GM18861 (cell line): Measurements from ENCODE around the gene ZNF394.
"Not testable (repeated sequence)": the region's sequence is repeated elsewhere in the genome, so short reads cannot be mapped to it uniquely, and the experiment has no call there.

ENCODE experiments used
- ATAC-seq: cut with Tn5 transposase; IDR thresholded peaks from one replicate; pipeline ENCODE4 v1.9.1; 2021; ENCODE audit not compliant: unreplicated experiment

ZNF394 gene

DNA sequence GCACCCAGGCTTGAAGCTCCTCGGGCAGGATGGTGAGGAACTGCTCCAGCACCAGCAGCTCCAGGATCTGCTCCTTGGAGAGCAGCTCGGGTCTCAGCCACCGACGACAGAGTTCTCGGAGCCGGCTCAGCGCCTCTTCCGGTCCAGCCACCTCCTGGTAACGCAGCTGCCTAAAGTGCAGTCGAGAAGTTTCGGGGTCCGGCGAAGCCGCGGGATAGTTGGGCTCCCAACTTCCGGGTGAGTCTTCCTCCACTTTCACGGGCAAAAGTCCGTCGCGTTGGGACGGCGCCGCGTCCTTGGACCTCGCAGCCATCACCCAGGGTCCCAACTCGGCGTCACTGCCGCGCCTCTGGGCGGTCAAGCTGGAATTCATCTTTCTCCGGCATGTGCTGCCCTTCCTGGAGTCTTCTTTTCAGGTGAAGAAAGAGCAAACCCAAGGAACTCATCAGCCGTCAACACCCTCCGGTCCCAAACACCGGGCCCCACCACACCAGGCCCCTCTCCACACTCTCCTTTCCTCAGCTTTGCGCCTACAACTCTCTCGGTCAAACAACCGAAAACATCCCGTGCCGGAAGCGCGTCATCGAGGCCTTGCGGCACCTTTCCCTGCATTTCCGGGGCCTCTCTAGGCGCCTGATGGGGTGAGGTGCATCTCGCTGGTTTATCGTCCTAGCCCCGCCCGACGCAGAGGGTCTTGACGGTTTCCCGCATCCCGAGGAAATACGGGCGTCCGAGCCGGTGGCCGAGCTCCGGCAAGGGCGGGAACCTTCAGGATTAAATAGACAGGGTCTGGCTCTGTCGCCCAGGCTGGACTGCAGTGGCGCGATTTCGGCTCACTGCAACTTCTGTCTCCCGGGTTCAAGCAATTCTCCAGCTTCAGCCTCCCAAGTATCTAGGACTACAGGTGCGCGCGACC lies at the start of gene ZNF394:
ZNF394 (minus strand) TSS at position 561 of the 916 bp plus-strand sequence; CDS start at position 373, 188 bp downstream.
- peak; percentile 40 for ATAC-seq

DNA sequence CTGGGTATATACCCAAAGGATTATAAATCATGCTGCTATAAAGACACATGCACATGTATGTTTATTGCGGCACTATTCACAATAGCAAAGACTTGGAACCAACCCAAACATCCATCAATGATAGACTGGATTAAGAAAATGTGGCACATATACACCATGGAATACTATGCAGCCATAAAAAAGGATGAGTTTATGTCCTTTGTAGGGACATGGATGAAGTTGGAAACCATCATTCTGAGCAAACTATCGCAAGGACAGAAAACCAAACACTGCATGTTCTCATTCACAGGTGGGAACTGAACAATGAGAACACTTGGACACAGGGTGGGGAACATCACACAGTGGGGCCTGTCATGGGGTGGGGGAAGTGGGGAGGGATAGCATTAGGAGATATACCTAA lies 49.5 kb upstream of the ZNF394 start:
- not testable (repeated sequence) for ATAC-seq

DNA sequence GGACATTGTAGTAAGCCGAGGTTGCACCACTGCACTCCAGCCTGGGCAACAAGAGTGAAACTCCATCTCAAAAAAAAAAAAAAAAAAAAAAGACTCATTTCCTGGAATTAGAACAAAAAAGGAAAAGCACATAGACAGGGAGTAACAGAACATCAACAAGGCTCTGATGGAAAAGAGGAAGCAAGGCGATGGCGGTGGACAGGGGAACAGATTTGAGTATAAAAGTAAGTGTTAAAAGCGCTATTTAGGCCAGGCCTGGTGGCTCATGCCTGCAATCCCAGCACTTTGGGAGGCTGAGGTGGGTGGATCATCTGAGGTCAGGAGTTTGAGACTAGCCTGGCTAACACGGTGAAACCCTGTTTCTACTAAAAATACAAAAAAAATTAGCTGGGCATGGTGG lies 45.2 kb upstream of the ZNF394 start:
- ATAC-seq = not testable (repeated sequence)

DNA sequence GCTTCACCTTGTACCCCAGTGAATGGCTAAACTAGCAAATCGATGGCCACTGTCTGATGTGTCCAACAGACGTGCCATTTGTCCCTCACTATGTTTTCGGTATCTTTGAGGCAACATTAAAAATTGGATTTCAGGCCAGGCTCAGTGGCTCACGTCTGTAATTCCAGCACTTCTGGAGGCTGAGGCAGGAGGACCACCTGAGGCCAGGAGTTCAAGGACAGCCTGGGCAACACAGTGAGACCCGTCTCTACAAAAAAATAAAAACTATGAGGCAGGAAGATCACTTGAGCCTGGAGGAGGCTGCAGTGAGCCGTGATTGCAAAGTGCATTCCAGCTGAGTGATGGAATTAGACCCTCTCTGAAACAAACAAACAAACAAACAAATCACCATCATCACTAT lies 43.8 kb upstream of the ZNF394 start:
- ATAC-seq = no peak

DNA sequence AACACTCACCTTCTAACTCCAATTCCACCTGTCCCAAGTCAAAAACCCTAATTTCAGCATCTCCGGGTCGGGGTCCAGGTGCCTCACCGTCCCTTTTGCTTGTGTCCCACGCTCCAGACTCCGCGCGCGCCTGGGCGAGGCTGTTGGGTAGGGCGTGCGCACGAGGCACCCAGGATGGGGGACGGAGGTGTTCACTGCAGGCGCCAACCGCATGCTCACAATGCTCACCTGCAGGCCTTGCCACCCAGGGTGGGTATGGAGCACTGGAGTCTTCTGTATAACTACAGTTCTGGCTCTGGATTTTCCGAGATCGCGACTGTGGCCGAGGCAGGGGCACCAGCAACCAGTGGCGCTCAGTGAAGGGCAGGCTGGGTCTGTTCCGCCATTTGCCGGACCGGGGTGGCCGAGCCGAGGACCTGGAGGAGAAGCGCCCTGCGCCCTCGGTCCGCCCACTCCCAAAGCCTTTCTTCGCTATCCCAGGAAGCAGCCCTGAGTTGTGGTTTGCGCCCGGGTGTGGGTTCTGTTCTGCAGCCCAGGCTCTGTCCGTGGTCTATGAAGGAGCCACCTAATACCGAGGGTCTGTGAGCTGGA lies 43.1 kb upstream of the ZNF394 start:
- ATAC-seq = no peak

DNA sequence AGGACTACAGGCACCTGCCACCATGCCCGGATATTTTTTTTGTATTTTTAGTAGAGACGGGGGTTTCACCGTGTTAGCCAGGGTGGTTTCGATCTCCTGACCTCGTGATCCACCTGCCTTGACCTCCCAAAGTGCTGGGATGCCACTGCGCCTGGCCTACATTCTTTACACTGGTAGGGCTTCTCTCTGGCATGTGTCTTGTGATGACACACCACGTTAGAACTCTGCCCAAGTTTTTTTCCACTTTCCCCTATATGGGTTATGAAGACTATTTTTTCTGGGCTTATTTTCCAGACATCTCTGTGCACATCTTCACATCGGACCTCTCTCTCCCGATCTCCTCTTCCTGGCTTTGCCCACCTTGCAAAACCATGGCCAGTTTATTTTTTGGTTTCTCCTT lies 41.1 kb upstream of the ZNF394 start:
- ATAC-seq = no peak

DNA sequence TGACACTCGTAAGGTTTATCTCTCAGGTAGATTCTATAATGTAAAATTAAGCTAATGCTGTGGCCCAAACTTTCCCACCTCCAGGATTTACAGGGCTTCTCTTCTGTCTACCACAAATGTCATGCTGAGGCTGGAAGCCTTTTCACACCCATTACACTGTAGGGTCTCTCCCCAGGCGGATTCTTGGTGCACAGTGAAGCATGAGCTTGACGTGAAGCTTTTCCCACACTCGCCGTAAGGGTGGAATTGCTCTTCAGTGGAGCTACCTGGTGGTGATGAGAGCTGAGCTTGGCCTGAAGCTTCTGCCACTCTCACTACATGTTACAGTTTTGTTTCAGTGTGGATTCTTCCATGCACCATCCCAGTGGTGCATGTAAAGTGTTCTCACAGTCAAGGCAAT lies 40.5 kb upstream of the ZNF394 start:
- ATAC-seq = no peak

DNA sequence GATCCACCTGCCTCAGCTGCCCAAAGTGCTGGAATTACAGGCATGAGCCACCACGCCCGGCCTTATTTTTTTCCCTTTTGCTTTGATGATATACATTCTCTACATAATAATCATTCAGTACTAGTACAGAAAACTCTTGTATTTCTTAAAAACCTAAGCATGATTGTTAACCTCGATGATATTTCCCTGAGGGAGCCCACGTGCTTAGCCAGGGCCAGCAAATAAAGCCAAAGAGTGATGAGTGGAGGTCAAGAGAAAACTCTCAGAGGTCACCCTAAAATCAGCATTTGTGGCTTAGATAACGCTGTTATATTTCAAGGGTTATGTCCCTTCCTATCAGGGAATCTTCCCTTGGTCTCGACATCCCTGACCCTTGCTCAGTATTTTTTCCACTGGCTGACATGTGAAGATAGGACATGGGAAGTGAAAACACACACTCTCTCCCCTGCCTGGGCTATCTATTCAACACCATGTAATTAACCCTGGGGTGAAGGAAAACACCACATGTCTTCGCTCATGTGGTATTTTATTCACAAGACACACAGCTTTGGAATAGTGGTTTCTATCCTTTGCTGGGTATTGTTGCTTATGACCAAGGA lies 39.2 kb upstream of the ZNF394 start:
- no peak for ATAC-seq

DNA sequence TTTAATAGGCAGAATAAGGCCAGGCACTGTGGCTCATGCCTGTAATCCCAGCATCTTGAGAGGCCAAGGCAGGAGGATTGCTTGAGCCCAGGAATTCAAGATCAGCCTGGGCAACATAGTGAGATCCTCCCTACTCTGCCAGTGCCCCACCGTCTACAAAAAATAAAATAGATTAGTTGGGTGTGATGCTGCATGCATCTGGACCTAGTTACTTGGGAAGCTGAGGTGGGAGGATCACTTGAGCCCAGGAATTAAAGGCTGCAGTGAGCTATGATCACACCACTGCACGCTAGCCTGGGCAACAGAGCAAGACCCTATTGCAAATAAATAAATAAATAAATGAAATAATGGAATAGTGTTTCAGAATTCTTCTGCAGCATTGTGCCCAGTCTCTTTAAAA lies 35.6 kb upstream of the ZNF394 start:
- ATAC-seq = no peak

DNA sequence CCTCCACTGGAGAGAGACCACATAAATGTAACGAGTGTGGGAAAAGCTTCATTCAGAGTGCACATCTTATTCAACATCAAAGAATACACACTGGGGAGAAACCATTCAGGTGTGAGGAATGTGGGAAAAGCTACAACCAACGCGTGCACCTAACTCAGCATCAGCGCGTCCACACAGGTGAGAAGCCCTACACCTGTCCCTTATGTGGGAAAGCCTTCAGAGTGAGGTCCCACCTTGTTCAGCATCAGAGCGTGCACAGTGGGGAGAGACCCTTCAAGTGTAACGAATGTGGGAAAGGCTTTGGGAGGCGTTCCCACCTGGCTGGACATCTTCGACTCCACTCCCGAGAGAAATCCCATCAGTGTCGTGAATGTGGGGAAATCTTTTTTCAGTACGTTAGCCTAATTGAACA lies 31.3 kb upstream of the ZNF394 start:
- no peak for ATAC-seq

DNA sequence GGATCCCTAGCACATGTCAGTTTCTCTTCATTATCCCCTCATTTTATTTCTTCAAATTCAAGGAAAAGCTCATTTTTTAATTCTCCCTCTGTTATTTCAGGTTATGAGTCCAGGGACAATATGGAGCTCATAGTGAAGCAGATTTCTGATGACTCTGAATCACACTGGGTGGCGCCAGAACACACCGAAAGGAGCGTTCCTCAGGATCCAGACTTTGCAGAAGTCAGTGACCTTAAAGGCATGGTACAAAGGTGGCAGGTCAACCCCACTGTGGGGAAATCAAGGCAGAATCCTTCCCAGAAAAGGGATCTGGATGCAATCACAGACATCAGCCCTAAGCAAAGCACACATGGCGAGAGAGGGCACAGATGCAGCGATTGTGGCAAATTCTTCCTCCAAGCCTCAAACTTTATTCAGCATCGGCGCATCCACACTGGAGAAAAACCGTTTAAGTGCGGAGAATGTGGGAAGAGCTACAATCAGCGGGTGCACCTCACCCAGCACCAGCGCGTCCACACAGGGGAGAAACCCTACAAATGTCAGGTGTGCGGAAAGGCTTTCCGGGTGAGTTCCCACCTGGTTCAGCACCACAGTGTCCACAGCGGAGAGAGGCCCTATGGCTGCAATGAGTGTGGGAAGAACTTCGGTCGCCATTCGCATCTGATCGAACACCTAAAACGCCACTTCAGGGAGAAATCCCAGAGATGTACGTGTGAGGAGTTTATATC lies 25.8 kb upstream of the ZNF394 start:
- ATAC-seq = no peak

DNA sequence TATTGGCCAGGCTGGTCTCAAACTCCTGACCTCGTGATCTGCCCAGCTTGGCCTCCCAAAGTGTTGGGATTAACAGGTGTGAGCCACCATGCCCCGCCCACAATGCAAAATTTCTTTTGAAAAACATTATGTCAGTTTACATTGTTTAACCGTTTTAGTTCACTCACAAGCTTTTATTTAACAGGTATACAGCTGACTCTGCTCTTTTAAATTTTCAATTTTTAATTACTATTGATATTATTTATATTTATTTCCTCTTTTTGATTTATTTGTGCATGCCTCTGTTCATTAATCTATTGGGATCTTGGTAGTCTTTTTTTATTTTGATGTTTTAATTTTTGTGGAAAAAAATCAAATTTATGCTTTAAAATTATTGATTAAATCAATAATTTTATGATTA lies 21.3 kb upstream of the ZNF394 start:
- ATAC-seq = no peak

DNA sequence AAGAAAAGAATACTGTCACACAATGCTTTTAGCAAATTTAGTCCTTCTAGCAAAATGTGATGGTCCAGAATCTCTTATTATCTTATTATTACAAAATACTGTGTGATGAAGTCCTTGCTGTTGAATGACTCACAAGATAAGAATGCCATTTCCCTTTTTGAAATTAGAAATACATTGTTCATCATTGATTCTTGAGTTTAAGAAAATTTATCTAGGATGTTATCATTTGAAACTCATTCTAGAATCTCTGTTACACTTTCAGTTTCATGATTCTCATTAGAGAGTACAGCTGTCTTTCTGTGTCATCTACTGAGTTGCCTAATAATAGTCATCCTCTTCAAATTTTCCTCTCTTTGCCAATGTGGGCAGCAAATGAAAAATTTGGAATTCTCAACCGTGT lies 14.0 kb upstream of the ZNF394 start:
- no peak for ATAC-seq

DNA sequence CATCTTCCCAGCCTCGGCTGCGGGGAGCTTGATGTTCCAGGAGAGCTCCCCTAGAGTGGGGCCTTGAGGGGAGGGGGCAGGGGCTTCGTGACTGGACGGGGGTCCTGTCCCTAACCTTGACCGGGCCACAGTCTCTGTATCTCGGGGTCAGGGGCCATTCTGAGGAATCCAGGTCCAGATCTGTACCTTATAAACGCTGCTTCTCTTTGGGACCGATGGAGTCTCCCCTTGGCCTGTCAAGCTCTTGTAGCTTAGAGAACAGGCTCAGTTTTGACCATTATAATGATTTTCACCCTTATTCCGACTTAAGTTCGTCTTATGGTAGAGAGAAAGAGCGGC lies 5.2 kb upstream of the ZNF394 start:
- ATAC-seq = no peak

DNA sequence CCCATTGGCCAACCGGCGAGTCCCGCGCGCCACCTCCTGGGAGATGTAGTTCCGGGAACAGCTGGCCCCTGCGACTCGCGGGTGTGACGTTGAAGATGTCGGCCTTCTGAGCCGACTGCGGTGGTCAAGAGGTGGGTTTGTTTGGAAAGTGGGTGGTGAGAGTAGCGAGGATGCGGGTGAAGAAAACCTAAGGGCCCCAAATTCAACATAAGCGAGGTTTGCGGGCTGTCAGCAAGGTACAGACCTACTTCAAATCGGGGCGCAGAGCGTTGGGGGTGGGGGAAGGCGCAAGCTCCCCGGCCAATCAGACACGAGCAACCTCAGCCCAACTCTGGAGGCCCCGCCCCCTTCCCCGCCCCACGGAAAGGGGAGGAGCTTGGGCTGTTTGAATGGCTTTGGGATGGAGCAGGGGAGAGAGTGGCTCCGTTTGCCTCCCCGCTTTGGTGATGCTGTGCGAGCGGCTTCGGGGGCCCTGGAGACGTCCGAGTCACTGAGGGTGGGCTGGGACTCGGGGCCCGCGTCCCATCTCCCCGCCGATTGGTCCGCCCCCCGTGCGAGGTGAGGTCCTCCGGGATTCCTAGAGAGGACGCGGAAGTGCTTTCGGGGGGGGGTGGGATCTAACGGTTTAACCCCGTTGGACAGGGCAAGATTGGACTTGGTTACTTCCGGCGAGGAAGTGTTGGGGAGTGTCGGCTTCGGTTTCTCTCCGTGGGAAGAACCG lies 4.7 kb upstream of the ZNF394 start, which contains the start of gene ZKSCAN5:
ZKSCAN5 (plus strand) TSS at position 60 of the 721 bp plus-strand sequence. CDS start 1,383 bp downstream, outside the sequence.
- peak; percentile 58 for ATAC-seq

DNA sequence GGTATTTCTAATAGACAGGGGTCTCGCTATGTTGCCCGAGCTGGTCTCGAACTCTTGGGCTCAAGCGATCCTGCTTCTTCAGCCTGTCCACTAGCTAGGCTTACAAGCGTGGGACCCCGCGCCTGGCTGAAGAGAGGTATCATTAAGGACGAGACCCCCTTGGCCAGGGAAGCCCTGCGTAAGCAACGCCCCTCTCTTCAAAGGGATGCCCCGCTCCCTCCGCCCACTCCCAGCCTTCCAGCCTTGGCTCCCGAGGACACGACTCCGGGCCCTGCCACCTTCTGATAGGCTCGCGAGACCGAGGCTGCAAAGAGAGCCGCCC lies 4.2 kb upstream of the ZNF394 start:
- ATAC-seq = no peak

DNA sequence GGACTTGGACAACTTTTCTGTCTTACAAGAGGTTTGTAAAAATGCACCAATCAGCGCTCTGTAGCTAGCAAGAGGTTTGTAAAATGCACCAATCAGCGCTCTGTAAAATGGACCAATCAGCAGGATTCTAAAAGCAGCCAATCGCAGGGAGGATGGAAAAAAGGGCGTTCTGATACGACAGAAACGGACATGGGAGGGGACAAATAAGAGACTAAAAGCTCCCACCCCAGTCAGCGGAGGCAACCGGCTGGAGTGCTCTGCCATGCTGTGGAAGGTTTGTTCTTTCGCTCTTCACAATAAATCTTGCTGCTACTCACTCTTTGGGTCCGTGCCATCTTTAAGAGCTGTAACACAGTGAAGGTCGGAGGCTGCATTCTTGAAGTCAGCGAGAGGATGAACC lies 1.2 kb upstream of the ZNF394 start:
- not testable (repeated sequence) for ATAC-seq

DNA sequence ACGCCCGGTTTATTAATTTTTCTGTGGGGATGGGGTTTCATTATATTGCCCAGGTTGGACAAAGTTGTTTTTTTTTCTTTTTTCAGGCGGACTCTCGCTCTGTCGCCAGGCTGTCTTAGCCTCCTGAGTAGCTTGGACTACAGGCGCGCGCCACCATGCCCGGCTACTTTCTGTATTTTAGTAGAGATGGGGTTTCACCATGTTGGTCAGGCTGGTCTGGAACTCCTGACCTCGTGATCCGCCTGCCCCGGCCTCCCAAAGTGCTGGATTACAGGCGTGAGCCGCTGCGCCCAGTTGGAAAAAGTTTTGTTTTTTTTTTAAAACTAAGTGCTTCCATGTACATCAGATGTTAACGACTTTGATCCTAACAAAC lies 542 bp upstream of the ZNF394 start:
- no peak for ATAC-seq

DNA sequence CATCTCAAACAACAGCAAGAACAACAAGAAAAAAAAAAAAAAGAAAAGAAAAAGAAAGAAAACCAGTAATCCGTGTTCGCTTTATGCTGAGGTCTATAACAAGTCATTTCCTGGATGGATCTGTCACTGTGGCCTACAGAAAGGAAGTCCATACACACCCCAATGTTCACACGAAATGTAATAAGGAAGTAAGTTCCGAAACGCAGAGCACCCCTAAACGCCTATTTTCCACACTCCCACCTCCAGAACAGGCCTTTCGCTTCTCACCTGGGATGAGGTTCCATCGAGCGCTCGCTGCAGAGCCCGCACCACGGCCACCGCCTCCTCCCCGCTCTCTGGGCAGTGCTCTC lies 735 bp downstream of the ZNF394 start:
- ATAC-seq = no peak

DNA sequence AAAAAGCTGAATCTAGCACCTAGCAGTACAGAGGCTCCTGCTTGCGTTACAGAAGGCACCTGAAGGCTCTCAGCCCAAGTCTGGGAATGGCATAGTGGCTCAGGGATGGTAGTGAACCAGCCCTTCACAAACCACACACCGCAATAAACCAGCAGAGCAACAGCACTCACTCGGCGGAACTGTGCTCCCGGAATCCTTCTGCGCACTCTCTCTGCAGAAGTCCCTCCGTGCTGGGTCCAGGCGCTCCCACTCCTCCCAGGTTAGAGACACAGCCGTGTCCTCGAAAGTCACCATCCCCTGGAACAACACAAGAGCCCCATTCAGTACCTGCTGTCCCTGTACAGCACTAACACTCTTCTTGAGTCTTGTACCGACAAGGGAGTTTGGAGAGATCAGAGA lies 1.5 kb downstream of the ZNF394 start:
- no peak for ATAC-seq
